GM12891 (cell line): ENCODE data around the gene PPP2R5A.

ENCODE experiments used
- POLR2A ChIP-seq: IDR thresholded peaks from 2 replicates; pipeline ENCODE4 v1.6.1; 2011; ENCODE audit warnings: low read depth, low read length, control low read depth
- TAF1 ChIP-seq: IDR thresholded peaks from 2 replicates; pipeline ENCODE4 v1.6.1; 2011; ENCODE audit warnings: low read depth, low read length, control low read depth

DNA sequence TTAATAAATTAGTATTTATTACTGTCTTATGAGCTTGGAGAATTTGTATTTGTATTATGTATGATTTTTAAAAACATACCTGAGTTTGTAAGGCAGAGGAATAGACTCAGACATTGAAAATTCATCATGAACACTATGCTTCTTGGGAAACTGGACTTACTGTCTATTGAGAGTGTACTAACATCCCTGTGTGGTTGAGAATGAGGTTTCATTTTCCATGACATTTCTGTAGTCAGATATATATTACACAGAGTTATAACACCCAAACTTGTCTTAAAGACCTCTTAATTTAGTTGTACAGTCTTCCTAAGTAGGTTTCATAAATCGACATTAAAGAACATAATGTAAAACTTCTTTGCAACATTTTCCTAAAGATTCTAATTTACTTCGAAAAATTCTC, 30.0 kb downstream of the PPP2R5A start:
- TF ChIP-seq POLR2A (no peak), TAF1 (no peak)
